Measurements from ENCODE around the gene CNOT4. TPM values are rescaled to one million over a fixed set of nuclear protein-coding genes. Genes with fewer than 3 reads are reported as not detected.

Gene CNOT4
- total RNA-seq, 1 experiment from 2014 or later = 25.8 TPM

- no peak for DNase-seq
- H3K4me3 ChIP-seq = no peak overlapping the region
- no peak overlapping the region for H2AFZ ChIP-seq
- no peaks in the 10 kb centered on the region for H4K20me1 ChIP-seq (ENCODE audit: insufficient read depth)
- no peaks in the 10 kb centered on the region for H3K9me3 ChIP-seq (ENCODE audit: insufficient read depth, low read depth)
- ChIA-PET POLR2A (ENCODE audit: unreplicated experiment) (interaction anchor here (0.6 kb wide), 1 partner anchor 779 kb away, joined by 10 read pairs; no protein-coding TSS in a partner anchor), CTCF (no interaction called here)
- intact Hi-C loops (cut with micrococcal nuclease; ENCODE audit: unreplicated experiment) = no loop called here
- H3K4me1 ChIP-seq (replicated peaks; ENCODE audit: insufficient read depth) = no peaks in the 10 kb centered on the region
- H3K79me2 ChIP-seq (ENCODE audit: low read depth) = no peaks in the 10 kb centered on the region
- H3K36me3 ChIP-seq (ENCODE audit: low read depth) = no peaks in the 10 kb centered on the region
- no peak overlapping the region for H3K27ac ChIP-seq
- BruUV-seq (replicated peaks) = no TSS peak
- peaks cover 4% of the 10 kb centered on the region; the same call in 1 of the 2 replicates for H3F3A ChIP-seq (ENCODE audit: insufficient read depth, low read depth)
- H3K27me3 ChIP-seq (ENCODE audit: insufficient read depth, low read depth) = no peaks in the 10 kb centered on the region
- no peak overlapping the region for H3K4me2 ChIP-seq
- no peaks in the 10 kb centered on the region for H3K9me2 ChIP-seq (ENCODE audit: insufficient read depth)
- TF ChIP-seq EZH2 (IDR thresholded peaks at IDR 0.05; ENCODE audit: low read depth) (no peak), CTCF (conservative IDR thresholded peaks at IDR 0.05) (no peak)
These were observed 13.2 kb upstream of the CNOT4 start for GRCh38 chr7:135523146-135523545.

GRCh38 chr7:135522509-135522908, 12.6 kb upstream of the CNOT4 start:
- Histone ChIP-seq H3F3A (ENCODE audit: insufficient read depth, low read depth) (peaks cover 4% of the 10 kb centered on the region; the same call in 1 of the 2 replicates), H3K27ac (no peak overlapping the region)
- no TSS peak for BruUV-seq (replicated peaks)

GRCh38 chr7:135519871-135520270, 10.0 kb upstream of the CNOT4 start:
- intact Hi-C loops (cut with micrococcal nuclease; ENCODE audit: unreplicated experiment) = no loop called here
- Histone ChIP-seq H3K36me3 (ENCODE audit: low read depth) (no peaks in the 10 kb centered on the region), H3K4me1 (replicated peaks; ENCODE audit: insufficient read depth) (no peaks in the 10 kb centered on the region), H3K27ac (no peak overlapping the region), H3K9me2 (ENCODE audit: insufficient read depth) (no peaks in the 10 kb centered on the region), H3K4me2 (no peak overlapping the region), H3K9me3 (ENCODE audit: insufficient read depth, low read depth) (no peaks in the 10 kb centered on the region), H2AFZ (no peak overlapping the region), H3K4me3 (no peak overlapping the region), H4K20me1 (ENCODE audit: insufficient read depth) (no peaks in the 10 kb centered on the region), H3F3A (ENCODE audit: insufficient read depth, low read depth) (peaks cover 4% of the 10 kb centered on the region; the same call in 1 of the 2 replicates), H3K79me2 (ENCODE audit: low read depth) (no peaks in the 10 kb centered on the region), H3K27me3 (ENCODE audit: insufficient read depth, low read depth) (no peaks in the 10 kb centered on the region)
- CTCF ChIA-PET = no interaction called here
- TF ChIP-seq CTCF (conservative IDR thresholded peaks at IDR 0.05) (no peak), EZH2 (IDR thresholded peaks at IDR 0.05; ENCODE audit: low read depth) (no peak)
- POLR2A ChIA-PET (ENCODE audit: unreplicated experiment) = no interaction called here
- BruUV-seq (replicated peaks) = no TSS peak
- DNase-seq = no peak

More at GRCh38 chr7:135522509-135522908, 12.6 kb upstream of the CNOT4 start:
- Histone ChIP-seq H3K79me2 (ENCODE audit: low read depth) (no peaks in the 10 kb centered on the region), H2AFZ (no peak overlapping the region), H3K9me3 (ENCODE audit: insufficient read depth, low read depth) (no peaks in the 10 kb centered on the region), H3K4me3 (no peak overlapping the region), H3K4me2 (no peak overlapping the region), H3K27me3 (ENCODE audit: insufficient read depth, low read depth) (no peaks in the 10 kb centered on the region), H3K9me2 (ENCODE audit: insufficient read depth) (no peaks in the 10 kb centered on the region), H3K36me3 (ENCODE audit: low read depth) (no peaks in the 10 kb centered on the region), H4K20me1 (ENCODE audit: insufficient read depth) (no peaks in the 10 kb centered on the region), H3K4me1 (replicated peaks; ENCODE audit: insufficient read depth) (no peaks in the 10 kb centered on the region)
- DNase-seq = no peak
- ChIA-PET POLR2A (ENCODE audit: unreplicated experiment) (no interaction called here), CTCF (no interaction called here)
- intact Hi-C loops (cut with micrococcal nuclease; ENCODE audit: unreplicated experiment) = no loop called here
- no peak for TF ChIP-seq EZH2 (IDR thresholded peaks at IDR 0.05; ENCODE audit: low read depth)
- no peak for TF ChIP-seq CTCF (conservative IDR thresholded peaks at IDR 0.05)

Measured in PC-9 (cell line).